GM10266 (cell line): ENCODE measurements around the gene CTTN.
"Not testable (repeated sequence)": the region's sequence is repeated elsewhere in the genome, so short reads cannot be mapped to it uniquely, and the experiment has no call there.

Source experiments
- DNase-seq: peaks from one replicate; pipeline ENCODE4 v3.0.0; 2012; ENCODE audit errors: extremely low spot score
- CTCF ChIP-seq: IDR thresholded peaks from 2 replicates; pipeline ENCODE4 v1.5.1; 2012; ENCODE audit warnings: mild to moderate bottlenecking, low read depth; ENCODE audit not compliant: control insufficient read depth, insufficient read depth; ENCODE audit errors: missing control alignments

CTTN gene

DNA sequence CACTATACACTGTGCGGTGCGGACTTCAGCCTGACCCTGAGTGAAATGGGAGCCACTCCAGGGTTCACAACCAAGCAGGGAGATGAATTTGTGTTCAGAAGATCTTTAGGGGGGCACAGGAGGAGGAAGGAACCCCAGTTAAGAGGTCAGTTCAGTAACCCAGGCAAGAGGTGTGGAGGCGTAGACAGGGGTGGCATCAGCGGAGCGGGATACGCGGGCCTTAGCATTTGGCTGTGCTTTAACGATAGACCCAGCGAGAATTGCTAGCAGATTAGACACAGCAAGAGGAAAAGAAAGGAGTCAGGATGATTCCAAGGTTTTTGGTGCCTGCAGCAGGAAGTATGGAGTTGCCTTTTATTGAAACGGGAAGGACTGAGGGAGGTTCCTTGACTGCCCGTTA is 46.8 kb downstream of the CTTN start:
- no peak for DNase-seq
- TF ChIP-seq CTCF, result no peak

- no peak for TF ChIP-seq CTCF
- no peak for DNase-seq
Measured at GRCh38 chr11:70445605-70446004, 47.3 kb downstream of the CTTN start.

DNA sequence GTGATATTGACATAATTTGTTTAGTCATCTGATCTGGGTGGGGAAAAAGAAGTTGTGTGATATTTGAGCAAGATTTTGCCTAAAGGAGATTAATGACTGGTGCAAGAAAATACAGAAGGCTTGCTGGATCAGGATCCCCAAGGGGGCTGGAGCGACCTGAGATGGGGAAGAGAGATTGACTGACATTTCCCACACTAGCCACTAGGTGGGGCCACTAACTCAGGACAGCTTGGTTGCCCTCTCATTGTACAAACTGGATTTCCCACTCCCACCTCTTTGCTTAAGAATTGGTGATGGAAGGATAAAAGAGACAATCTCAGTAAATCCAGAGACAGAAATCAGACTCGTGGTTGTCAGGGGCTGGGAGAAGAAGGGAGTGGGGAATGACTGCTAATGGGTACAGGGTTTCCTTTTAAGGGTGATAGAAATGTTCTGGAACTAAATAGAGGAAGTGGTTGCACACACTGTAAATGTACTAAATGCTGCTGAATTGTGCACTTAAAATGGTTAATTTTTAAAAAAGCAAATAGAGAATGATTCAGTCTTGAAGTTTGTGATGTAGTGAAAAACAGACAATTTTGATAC is 50.7 kb downstream of the CTTN start:
- TF ChIP-seq CTCF, result peak; percentile 21
- DNase-seq, result no peak

- no peak for TF ChIP-seq CTCF
- no peak for DNase-seq
Measured at GRCh38 chr11:70454197-70454767, 56.0 kb downstream of the CTTN start.

- DNase-seq, result not testable (repeated sequence)
Measured at GRCh38 chr11:70454811-70455210, 56.5 kb downstream of the CTTN start.

- TF ChIP-seq CTCF, result no peak
Measured at GRCh38 chr11:70455354-70455753, 57.0 kb downstream of the CTTN start.

GRCh38 chr11:70456921-70457532 is 58.7 kb downstream of the CTTN start:
- TF ChIP-seq CTCF, result no peak
- DNase-seq, result no peak

More at GRCh38 chr11:70455354-70455753, 57.0 kb downstream of the CTTN start:
- no peak for DNase-seq
